ENCODE data around the gene MRPS21.
"Not testable (repeated sequence)": the region's sequence is repeated elsewhere in the genome, so short reads cannot be mapped to it uniquely, and the experiment has no call there.

The MRPS21 gene

GRCh38 chr1:150288382-150288781, 5.3 kb upstream of the MRPS21 start:
- TF ChIP-seq EZH2 (IDR thresholded peaks at IDR 0.05) (no peak), POLR2AphosphoS5 (IDR thresholded peaks at IDR 0.05; ENCODE audit: borderline replicate concordance, low read depth, low read length) (no peak), FOXP2 (optimal IDR thresholded peaks at IDR 0.05; ENCODE audit: control extremely low read depth, extremely low read length, insufficient read depth) (no peak)
- Histone ChIP-seq H3K9ac (ENCODE audit: insufficient read length) (no peak overlapping the region), H3K9me3 (ENCODE audit: low read depth, low read length) (no peaks in the 10 kb centered on the region), H3K36me3 (ENCODE audit: insufficient read depth, low read length) (no peaks in the 10 kb centered on the region), H3K4me3 (no peak overlapping the region), H3K27ac (no peak overlapping the region)
- no peak for DNase-seq (ENCODE audit: low read depth, low spot score)

GRCh38 chr1:150288822-150289221, 4.8 kb upstream of the MRPS21 start:
- Histone ChIP-seq H3K36me3 (ENCODE audit: insufficient read depth, low read length) (no peaks in the 10 kb centered on the region), H3K27ac (no peak overlapping the region)
- TF ChIP-seq POLR2AphosphoS5 (IDR thresholded peaks at IDR 0.05; ENCODE audit: borderline replicate concordance, low read depth, low read length) (no peak), EZH2 (IDR thresholded peaks at IDR 0.05) (no peak)

GRCh38 chr1:150295476-150295875, 1.8 kb downstream of the MRPS21 start:
- no peaks in the 10 kb centered on the region for H3K9me3 ChIP-seq (ENCODE audit: low read depth, low read length)
- no peak for DNase-seq (ENCODE audit: low read depth, low spot score)
- H3K36me3 ChIP-seq (ENCODE audit: insufficient read depth, low read length) = peaks cover 15% of the 10 kb centered on the region
- no peak overlapping the region for H3K4me3 ChIP-seq
- no peak overlapping the region for H3K9ac ChIP-seq (ENCODE audit: insufficient read length)
- H3K27ac ChIP-seq = no peak overlapping the region
- TF ChIP-seq FOXP2 (optimal IDR thresholded peaks at IDR 0.05; ENCODE audit: control extremely low read depth, extremely low read length, insufficient read depth) (no peak), POLR2AphosphoS5 (IDR thresholded peaks at IDR 0.05; ENCODE audit: borderline replicate concordance, low read depth, low read length) (no peak), EZH2 (IDR thresholded peaks at IDR 0.05) (no peak)

More at GRCh38 chr1:150288822-150289221, 4.8 kb upstream of the MRPS21 start:
- no peak for DNase-seq (ENCODE audit: low read depth, low spot score)
- Histone ChIP-seq H3K4me3 (no peak overlapping the region), H3K9ac (ENCODE audit: insufficient read length) (no peak overlapping the region), H3K9me3 (ENCODE audit: low read depth, low read length) (no peaks in the 10 kb centered on the region)

GRCh38 chr1:150299716-150300115, 6.1 kb downstream of the MRPS21 start:
- Histone ChIP-seq H3K27ac (no peak overlapping the region), H3K36me3 (ENCODE audit: insufficient read depth, low read length) (peaks cover 26% of the 10 kb centered on the region)

GRCh38 chr1:150302338-150302737, 8.7 kb downstream of the MRPS21 start:
- H3K4me3 ChIP-seq = no peak overlapping the region
- DNase-seq (ENCODE audit: low read depth, low spot score) = no peak
- TF ChIP-seq EZH2 (IDR thresholded peaks at IDR 0.05) (no peak), FOXP2 (optimal IDR thresholded peaks at IDR 0.05; ENCODE audit: control extremely low read depth, extremely low read length, insufficient read depth) (no peak), POLR2AphosphoS5 (IDR thresholded peaks at IDR 0.05; ENCODE audit: borderline replicate concordance, low read depth, low read length) (no peak)
- H3K27ac ChIP-seq = no peak overlapping the region
- H3K36me3 ChIP-seq (ENCODE audit: insufficient read depth, low read length) = peaks cover 15% of the 10 kb centered on the region; the same call in 1 of the 2 replicates
- H3K9me3 ChIP-seq (ENCODE audit: low read depth, low read length) = no peaks in the 10 kb centered on the region
- no peak overlapping the region for H3K9ac ChIP-seq (ENCODE audit: insufficient read length)

More at GRCh38 chr1:150299716-150300115, 6.1 kb downstream of the MRPS21 start:
- Histone ChIP-seq H3K4me3 (no peak overlapping the region), H3K9me3 (ENCODE audit: low read depth, low read length) (no peaks in the 10 kb centered on the region), H3K9ac (ENCODE audit: insufficient read length) (no peak overlapping the region)
- TF ChIP-seq FOXP2 (optimal IDR thresholded peaks at IDR 0.05; ENCODE audit: control extremely low read depth, extremely low read length, insufficient read depth) = no peak
- TF ChIP-seq POLR2AphosphoS5 (IDR thresholded peaks at IDR 0.05; ENCODE audit: borderline replicate concordance, low read depth, low read length) = no peak
- TF ChIP-seq EZH2 (IDR thresholded peaks at IDR 0.05) = no peak
- no peak for DNase-seq (ENCODE audit: low read depth, low spot score)

- peaks cover 12% of the 10 kb centered on the region; the same call in 1 of the 2 replicates for H3K36me3 ChIP-seq (ENCODE audit: insufficient read depth, low read length)
- TF ChIP-seq EZH2 (IDR thresholded peaks at IDR 0.05) (no peak), FOXP2 (optimal IDR thresholded peaks at IDR 0.05; ENCODE audit: control extremely low read depth, extremely low read length, insufficient read depth) (no peak), POLR2AphosphoS5 (IDR thresholded peaks at IDR 0.05; ENCODE audit: borderline replicate concordance, low read depth, low read length) (no peak)
- no peaks in the 10 kb centered on the region for H3K9me3 ChIP-seq (ENCODE audit: low read depth, low read length)
- DNase-seq (ENCODE audit: low read depth, low spot score) = no peak
- no peak overlapping the region for H3K4me3 ChIP-seq
- H3K9ac ChIP-seq (ENCODE audit: insufficient read length) = no peak overlapping the region
- no peak overlapping the region for H3K27ac ChIP-seq
Measured at GRCh38 chr1:150302902-150303301, 9.2 kb downstream of the MRPS21 start.

GRCh38 chr1:150308585-150308984, 14.9 kb downstream of the MRPS21 start:
- not testable (repeated sequence) for H3K4me3 ChIP-seq; H3K36me3 ChIP-seq (ENCODE audit: insufficient read depth, low read length)

GRCh38 chr1:150309758-150310508, 16.3 kb downstream of the MRPS21 start:
- DNase-seq (ENCODE audit: low read depth, low spot score) = no peak
- Histone ChIP-seq H3K9me3 (ENCODE audit: low read depth, low read length) (no peaks in the 10 kb centered on the region), H3K36me3 (ENCODE audit: insufficient read depth, low read length) (peaks cover 3% of the 10 kb centered on the region; the same call in 1 of the 2 replicates), H3K27ac (no peak overlapping the region), H3K9ac (ENCODE audit: insufficient read length) (no peak overlapping the region), H3K4me3 (no peak overlapping the region)
- TF ChIP-seq POLR2AphosphoS5 (IDR thresholded peaks at IDR 0.05; ENCODE audit: borderline replicate concordance, low read depth, low read length) = no peak
- no peak for TF ChIP-seq FOXP2 (optimal IDR thresholded peaks at IDR 0.05; ENCODE audit: control extremely low read depth, extremely low read length, insufficient read depth)
- TF ChIP-seq EZH2 (IDR thresholded peaks at IDR 0.05) = no peak

More at GRCh38 chr1:150308585-150308984, 14.9 kb downstream of the MRPS21 start:
- DNase-seq (ENCODE audit: low read depth, low spot score); H3K9me3 ChIP-seq (ENCODE audit: low read depth, low read length); H3K27ac ChIP-seq; H3K9ac ChIP-seq (ENCODE audit: insufficient read length): not testable (repeated sequence)

GRCh38 chr1:150311762-150312161, 18.1 kb downstream of the MRPS21 start:
- H3K9ac ChIP-seq (ENCODE audit: insufficient read length) = no peak overlapping the region
- no peak for DNase-seq (ENCODE audit: low read depth, low spot score)
- H3K36me3 ChIP-seq (ENCODE audit: insufficient read depth, low read length) = peaks cover 3% of the 10 kb centered on the region; the same call in 1 of the 2 replicates
- H3K9me3 ChIP-seq (ENCODE audit: low read depth, low read length) = no peaks in the 10 kb centered on the region
- H3K27ac ChIP-seq = 0 out of 2 replicates have a peak overlapping the region, but pooled peaks have one; percentile 26
- H3K4me3 ChIP-seq = no peak overlapping the region
- TF ChIP-seq POLR2AphosphoS5 (IDR thresholded peaks at IDR 0.05; ENCODE audit: borderline replicate concordance, low read depth, low read length) = no peak
- TF ChIP-seq FOXP2 (optimal IDR thresholded peaks at IDR 0.05; ENCODE audit: control extremely low read depth, extremely low read length, insufficient read depth) = no peak
- TF ChIP-seq EZH2 (IDR thresholded peaks at IDR 0.05) = no peak

- not testable (repeated sequence) for DNase-seq (ENCODE audit: low read depth, low spot score); H3K9me3 ChIP-seq (ENCODE audit: low read depth, low read length); H3K36me3 ChIP-seq (ENCODE audit: insufficient read depth, low read length); H3K4me3 ChIP-seq; H3K27ac ChIP-seq; H3K9ac ChIP-seq (ENCODE audit: insufficient read length)
Measured at GRCh38 chr1:150314691-150315090, 21.0 kb downstream of the MRPS21 start.

Data from SK-N-MC (cell line).